H1 (cell line): ENCODE results near the gene B3GNT2. TPM values are rescaled to one million over a fixed set of nuclear protein-coding genes. Genes with fewer than 3 reads are reported as not detected.

Experiments used
- CHD7 ChIP-seq: fragments of 300-600 bp; sonication (generic); IDR thresholded peaks from 2 replicates; pipeline ENCODE4 v1.7.1; 2012; ENCODE audit warnings: low read length, moderate library complexity, mild to moderate bottlenecking, inconsistent platforms; ENCODE audit not compliant: insufficient replicate concordance
- FOSL1 ChIP-seq: IDR thresholded peaks from 2 replicates; pipeline ENCODE4 v1.6.1; 2011; ENCODE audit warnings: mild to moderate bottlenecking, low read depth, low read length, moderate library complexity; ENCODE audit not compliant: insufficient read depth
- JUND ChIP-seq: IDR thresholded peaks from 2 replicates; pipeline ENCODE4 v1.6.1; 2011; ENCODE audit warnings: mild to moderate bottlenecking, improper control_type of control experiment, low read length
- SP1 ChIP-seq: IDR thresholded peaks from 2 replicates; pipeline ENCODE4 v1.6.1; 2011; ENCODE audit warnings: low read depth, low read length
- polyA plus RNA-seq, 7 experiments: library from polyadenylated mRNA; depleted of rRNA in 3 of 7; stranded (reverse) in 5 of 7; unstranded in 2 of 7; fragments of >200 nt in 5 of 7; fragments of 200-250 nt in 2 of 7; gene quantifications; 1 replicate in 5 of 7; 2 replicates in 1 of 7; 4 replicates in 1 of 7; pipeline versions ENCODE4 v1.2.1 to v1.2.3, GENCODE V29; 2011 to 2013; ENCODE audit warnings: missing spikeins in 2 of 7, mixed read lengths in 2 of 7
- total RNA-seq: library from RNA; stranded (reverse); fragmentation: NEBNext Ultra II Directional; extraction: Animal tissue kit (Norgen Biotek cat#: 25700); gene quantifications from 2 replicates; pipeline ENCODE4 v1.2.1, GENCODE V29; 2021
- TF ChIP-seq, protein P1 (sequence below): IDR thresholded peaks from 2 replicates; pipeline ENCODE4 v1.6.1; 2012; ENCODE audit warnings: inconsistent platforms
- TF ChIP-seq, protein P2 (sequence below), 3 experiments: IDR thresholded peaks; 1 replicate in 2 of 3; 2 replicates in 1 of 3; pipeline versions ENCODE4 v1.5.1 to v1.6.1; 2011; ENCODE audit warnings: low read length in 3 of 3, mild to moderate bottlenecking in 3 of 3, inconsistent platforms in 2 of 3, low read depth in 1 of 3, moderate library complexity in 1 of 3; ENCODE audit not compliant: insufficient read depth in 1 of 3; ENCODE audit errors: control extremely low read depth in 1 of 3

The B3GNT2 gene
- total and polyA plus RNA-seq, 2 of the 8 experiments (the other 6 are each of a cell fraction or from before 2014, with no cell fraction given) = 20.1 to 40.8 TPM

GRCh38 chr2:62197011-62197924 is 1.4 kb downstream of the B3GNT2 start (continued):
- peak; percentile 40 for TF ChIP-seq CHD7
- TF ChIP-seq, protein P1, sequence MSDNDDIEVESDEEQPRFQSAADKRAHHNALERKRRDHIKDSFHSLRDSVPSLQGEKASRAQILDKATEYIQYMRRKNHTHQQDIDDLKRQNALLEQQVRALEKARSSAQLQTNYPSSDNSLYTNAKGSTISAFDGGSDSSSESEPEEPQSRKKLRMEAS = peak; percentile 65
- TF ChIP-seq, protein P2, sequence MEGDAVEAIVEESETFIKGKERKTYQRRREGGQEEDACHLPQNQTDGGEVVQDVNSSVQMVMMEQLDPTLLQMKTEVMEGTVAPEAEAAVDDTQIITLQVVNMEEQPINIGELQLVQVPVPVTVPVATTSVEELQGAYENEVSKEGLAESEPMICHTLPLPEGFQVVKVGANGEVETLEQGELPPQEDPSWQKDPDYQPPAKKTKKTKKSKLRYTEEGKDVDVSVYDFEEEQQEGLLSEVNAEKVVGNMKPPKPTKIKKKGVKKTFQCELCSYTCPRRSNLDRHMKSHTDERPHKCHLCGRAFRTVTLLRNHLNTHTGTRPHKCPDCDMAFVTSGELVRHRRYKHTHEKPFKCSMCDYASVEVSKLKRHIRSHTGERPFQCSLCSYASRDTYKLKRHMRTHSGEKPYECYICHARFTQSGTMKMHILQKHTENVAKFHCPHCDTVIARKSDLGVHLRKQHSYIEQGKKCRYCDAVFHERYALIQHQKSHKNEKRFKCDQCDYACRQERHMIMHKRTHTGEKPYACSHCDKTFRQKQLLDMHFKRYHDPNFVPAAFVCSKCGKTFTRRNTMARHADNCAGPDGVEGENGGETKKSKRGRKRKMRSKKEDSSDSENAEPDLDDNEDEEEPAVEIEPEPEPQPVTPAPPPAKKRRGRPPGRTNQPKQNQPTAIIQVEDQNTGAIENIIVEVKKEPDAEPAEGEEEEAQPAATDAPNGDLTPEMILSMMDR (IDR thresholded peaks at IDR 0.05; ENCODE audit: control extremely low read depth in 1 of 3, insufficient read depth in 1 of 3, low read depth in 1 of 3, low read length in 3 of 3) = no peak
- TF ChIP-seq FOSL1 = no peak
- TF ChIP-seq SP1 = no peak
- no peak for TF ChIP-seq JUND
